Fibroblast of pulmonary artery (primary cell): Measurements from ENCODE around the gene SMIM5.

Experiments
- DNase-seq: peaks from one replicate; pipeline ENCODE4 v3.0.0-alpha.2; 2010; ENCODE audit warnings: low read depth
- H3K4me3 ChIP-seq: replicated peaks from 2 replicates; pipeline ENCODE4 v1.5.1; 2011; ENCODE audit warnings: low read depth, mild to moderate bottlenecking, control low read depth, low read length, moderate library complexity
- TF ChIP-seq, protein P1 (sequence below): IDR thresholded peaks from 2 replicates; pipeline ENCODE4 v1.5.1; 2011; ENCODE audit warnings: mild to moderate bottlenecking, control low read depth, low read length, inconsistent platforms; ENCODE audit errors: missing control alignments

SMIM5 gene

DNA sequence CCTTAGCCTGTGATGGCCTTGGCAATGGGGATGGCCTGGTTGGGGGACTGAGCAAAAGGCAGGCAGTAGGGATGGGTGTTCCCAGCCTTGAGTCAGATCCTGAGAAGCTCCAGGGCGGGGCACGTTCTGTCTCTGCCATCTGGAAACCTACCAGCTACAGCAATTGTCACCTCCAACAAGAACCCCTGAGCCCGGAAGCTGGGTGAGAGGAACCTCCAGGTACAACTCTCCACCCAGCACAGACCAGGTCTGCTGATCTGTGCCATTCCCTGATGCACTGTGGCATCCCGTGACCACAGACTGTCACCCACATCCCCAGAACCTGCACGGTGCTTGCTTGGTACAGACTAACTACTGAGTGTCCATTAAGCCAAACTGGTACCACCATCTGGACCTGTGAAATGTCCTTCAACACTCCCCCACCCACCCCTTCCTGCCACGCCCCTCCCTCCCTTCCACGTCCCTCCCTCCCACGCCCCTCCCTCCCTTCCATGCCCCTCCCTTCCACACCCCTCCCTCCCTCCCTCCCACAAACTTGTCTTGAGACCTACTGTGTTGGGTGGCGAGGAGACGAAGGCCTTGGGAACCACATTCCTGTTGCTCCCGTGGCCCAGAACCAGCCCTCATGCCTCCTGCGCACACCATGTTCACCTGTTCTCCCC, 29.1 kb upstream of the SMIM5 start:
- H3K4me3 ChIP-seq: no peak overlapping the region
- DNase-seq: no peak
- TF ChIP-seq, protein P1, sequence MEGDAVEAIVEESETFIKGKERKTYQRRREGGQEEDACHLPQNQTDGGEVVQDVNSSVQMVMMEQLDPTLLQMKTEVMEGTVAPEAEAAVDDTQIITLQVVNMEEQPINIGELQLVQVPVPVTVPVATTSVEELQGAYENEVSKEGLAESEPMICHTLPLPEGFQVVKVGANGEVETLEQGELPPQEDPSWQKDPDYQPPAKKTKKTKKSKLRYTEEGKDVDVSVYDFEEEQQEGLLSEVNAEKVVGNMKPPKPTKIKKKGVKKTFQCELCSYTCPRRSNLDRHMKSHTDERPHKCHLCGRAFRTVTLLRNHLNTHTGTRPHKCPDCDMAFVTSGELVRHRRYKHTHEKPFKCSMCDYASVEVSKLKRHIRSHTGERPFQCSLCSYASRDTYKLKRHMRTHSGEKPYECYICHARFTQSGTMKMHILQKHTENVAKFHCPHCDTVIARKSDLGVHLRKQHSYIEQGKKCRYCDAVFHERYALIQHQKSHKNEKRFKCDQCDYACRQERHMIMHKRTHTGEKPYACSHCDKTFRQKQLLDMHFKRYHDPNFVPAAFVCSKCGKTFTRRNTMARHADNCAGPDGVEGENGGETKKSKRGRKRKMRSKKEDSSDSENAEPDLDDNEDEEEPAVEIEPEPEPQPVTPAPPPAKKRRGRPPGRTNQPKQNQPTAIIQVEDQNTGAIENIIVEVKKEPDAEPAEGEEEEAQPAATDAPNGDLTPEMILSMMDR: no peak

DNA sequence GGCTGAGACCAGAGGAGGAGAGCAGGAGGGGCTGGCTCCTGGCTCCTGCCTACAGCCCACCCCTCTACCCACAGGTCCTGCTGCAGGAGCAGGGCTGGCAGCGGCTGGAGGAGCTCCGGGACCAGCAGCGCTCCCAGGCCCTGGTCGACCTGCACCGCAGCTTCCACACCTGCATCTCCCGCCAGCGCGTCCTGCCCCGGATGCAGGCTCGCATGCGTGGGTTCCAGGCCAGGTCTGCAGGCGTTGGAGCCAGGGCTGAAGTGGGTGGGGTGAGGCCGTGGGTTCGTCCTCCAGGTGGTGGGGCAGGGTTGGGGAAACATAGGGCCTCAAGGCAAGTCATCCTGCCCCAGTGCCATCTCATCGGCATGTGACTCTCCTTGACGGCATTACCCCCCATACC, 27.4 kb upstream of the SMIM5 start:
- H3K4me3 ChIP-seq: no peak overlapping the region
- no peak for DNase-seq
- TF ChIP-seq, protein P1: no peak

DNA sequence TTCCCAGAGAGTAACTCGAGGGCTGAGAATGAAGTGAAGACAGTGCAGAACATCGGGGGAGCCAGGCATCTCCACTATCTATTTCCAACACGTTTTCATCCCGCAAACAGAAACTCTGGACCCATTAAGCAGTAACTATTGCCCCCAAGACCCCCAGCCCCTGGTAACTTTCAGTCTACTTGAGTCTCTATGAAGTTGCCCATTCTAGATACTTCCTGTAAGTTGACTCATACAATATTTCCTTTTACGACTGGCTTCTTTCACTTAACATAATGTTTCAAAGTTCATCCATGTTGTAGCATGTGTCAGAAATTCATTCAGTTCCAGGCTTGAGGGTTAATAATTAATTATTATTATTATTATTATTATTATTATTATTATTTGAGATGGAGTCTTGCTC, 26.1 kb upstream of the SMIM5 start:
- no peak for DNase-seq
- no peak overlapping the region for H3K4me3 ChIP-seq
- TF ChIP-seq, protein P1: no peak

DNA sequence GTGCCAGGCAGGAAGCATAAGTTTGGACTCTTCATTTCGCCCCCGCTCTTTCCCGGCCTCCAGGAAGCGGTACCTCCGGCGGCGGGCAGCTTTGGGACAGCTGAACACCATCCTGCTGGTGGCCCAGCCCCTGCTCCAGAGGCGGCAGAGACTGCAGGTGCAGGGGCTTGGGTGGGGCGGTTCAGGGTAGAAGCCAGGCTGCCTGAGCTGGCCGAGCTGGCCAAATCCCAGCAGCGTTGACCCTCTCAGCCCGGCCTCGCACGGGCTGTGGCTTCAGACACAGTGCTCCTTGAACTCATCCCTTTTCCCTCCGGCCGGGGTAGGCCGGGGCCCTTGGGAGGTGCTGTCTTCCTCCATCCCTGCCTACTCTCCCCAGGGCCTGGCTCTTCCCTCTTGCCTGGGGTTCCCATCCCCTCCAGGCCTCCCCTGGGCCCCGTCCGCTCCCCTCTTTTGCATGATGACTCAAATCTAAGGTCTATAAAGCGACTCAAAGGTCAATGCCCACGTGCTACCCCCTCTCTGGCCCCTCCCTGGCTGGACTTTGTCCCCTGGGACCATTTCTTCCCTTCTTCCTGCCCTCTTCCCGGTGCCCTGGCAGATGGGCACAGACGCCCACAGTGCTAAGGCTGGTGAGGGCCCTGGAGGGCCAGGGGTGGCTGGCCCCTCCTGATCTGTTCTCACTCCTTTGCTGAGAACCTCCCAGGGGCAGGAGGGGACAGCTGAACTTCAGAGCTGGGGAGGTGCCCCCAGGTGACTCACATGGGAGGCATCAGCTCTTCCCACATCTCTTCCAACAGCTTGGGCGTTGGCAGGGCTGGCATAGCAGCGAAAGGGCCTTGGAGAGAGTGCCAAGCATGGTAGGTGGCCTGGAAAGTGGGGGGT, 22.9 kb upstream of the SMIM5 start:
- no peak for DNase-seq
- TF ChIP-seq, protein P1: no peak
- H3K4me3 ChIP-seq: no peak overlapping the region

DNA sequence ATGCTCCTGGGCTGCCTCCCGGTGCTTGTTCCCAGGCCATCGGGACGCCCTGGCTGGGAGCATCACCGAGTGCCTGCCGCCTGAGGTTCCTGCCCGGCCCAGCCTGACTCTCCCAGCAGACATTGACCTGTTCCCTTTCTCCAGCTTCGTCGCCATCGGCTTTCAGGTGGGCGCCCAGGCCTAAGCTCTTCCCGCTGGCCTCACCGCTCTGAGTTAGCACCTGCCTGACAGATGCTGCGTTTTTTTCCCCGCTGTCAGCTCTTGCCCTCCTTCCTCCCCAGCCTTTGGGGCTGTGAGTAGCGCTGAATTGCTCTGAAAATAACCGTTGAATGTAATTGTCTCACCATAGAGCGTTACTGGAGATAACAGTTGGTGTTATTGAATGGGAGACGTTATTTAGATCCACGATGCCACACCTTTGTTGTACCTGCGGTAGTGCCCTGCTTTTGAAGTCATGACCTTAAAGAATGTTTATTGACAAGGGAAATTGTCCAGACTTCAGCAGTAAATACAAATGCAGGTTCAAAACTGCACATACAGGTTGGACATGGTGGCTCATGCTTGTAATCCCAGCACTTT, 21.3 kb upstream of the SMIM5 start:
- H3K4me3 ChIP-seq: no peak overlapping the region
- no peak for DNase-seq
- TF ChIP-seq, protein P1: no peak

DNA sequence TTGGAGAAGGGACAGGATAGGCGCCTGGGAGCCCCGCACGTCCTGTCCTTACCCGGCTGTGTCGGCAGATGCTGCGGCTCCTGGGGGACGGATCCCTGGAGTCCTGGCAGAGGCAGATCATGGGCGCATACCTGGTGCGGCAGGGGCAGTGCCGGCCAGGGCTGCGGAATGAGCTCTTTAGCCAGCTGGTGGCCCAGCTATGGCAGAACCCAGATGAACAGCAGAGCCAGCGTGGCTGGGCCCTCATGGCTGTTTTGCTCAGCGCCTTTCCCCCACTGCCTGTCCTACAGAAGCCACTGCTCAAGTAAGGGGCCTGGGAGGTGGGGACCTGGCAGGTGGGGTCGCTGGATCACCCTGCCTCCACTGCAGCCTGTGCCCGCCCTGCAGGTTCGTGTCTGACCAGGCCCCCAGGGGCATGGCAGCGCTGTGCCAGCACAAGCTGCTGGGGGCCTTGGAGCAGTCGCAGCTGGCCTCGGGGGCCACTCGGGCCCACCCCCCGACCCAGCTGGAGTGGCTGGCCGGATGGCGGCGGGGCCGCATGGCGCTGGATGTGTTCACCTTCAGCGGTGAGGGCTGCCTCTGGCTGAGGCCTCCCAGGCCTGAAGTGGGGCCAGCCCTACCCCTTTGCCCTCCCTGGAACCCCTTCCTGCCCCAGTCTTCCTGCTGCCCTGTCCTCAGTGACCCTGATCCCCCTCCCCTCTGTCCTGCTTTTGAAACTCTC, 20.2 kb upstream of the SMIM5 start:
- no peak overlapping the region for H3K4me3 ChIP-seq
- TF ChIP-seq, protein P1: no peak
- DNase-seq: no peak
